Measurements from ENCODE around the gene DCC.

DNA sequence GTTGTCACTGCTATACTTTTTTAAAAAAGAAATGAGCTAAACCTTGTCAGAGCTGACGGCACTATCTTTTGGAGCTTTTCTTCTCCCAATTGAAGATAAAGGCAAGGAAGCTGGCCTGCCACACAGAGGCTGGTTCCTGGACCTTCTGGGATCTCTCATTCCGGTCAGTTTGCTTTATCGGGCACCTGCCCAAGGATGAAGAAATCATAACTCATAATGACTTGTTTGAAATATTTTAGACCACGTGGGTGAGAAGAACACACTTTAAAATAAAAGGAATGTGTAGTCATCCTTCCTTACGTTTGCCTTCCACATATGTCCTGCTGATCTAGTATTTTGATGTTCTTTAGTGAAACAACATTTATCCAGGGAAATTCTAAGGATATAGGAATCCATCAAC lies 535.7 kb downstream of the DCC start:
- no peak for TF ChIP-seq GATA2 (IDR thresholded peaks at IDR 0.05; ENCODE audit: low read depth, low read length)
- no peak for TF ChIP-seq GATA3 (IDR thresholded peaks at IDR 0.05; ENCODE audit: low read depth, low read length)
